ENCODE measurements around the gene C9. TPM values are rescaled to one million over a fixed set of nuclear protein-coding genes. Genes with fewer than 3 reads are reported as not detected.

The C9 gene
- total and polyA plus RNA-seq, 2 of the 4 experiments (the other 2 are of a cell fraction) = not detected

DNA sequence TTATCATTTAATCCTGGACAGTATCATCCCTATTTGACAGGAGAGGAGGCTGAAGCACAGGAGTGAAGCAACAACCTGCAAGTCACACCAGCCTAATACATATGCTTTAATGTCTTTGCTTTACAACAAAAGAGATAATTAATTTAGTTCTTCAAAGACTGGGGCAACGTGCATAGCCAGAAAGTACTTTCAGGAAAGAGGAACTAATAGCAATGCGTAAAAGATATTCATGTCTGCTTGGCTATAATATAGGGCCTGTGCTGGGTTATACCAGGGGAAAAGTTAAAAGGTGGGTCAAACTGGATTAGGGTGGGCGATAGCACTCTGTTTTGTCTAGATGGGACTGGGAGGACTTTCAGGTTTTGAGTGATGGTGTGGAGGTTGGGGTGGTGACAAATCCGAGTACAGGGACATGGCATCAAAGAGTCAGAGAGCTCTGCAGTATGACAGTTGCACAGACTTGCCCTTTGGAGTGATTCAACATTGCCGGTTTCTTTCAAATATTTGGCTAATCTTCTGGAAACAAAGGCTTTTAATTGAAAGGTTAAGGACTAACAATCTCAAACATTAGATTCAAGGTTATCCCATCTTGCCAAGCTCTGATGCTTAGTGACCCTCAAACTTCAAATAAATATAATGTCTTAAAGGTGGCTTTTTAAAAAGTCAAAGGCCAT, 48.6 kb upstream of the C9 start:
- H3K9ac ChIP-seq (ENCODE audit: low read depth, low read length) = peak overlapping the region; percentile 19; the same call in 1 of the 2 replicates
- peaks cover 17% of the 10 kb centered on the region for H3K9me1 ChIP-seq (ENCODE audit: insufficient read depth, low read length)
- peaks cover 34% of the 10 kb centered on the region for H3K4me1 ChIP-seq (ENCODE audit: control insufficient read depth, insufficient read depth, low read length)
- peak overlapping the region; percentile 3; the same call in 1 of the 2 replicates for H4K5ac ChIP-seq (ENCODE audit: low read depth, low read length)
- peaks cover 80% of the 10 kb centered on the region for H4K20me1 ChIP-seq (ENCODE audit: insufficient read depth, low read length)
- H2AFZ ChIP-seq (replicated peaks; ENCODE audit: low read length, poor library complexity) = no peak overlapping the region
- H3K18ac ChIP-seq (ENCODE audit: low read depth, low read length) = peak overlapping the region; percentile 34; the same call in 1 of the 2 replicates
- intact Hi-C loops (cut with micrococcal nuclease) (no loop called here), in situ Hi-C loops (cut with MboI; ENCODE audit: low sequenced_read_pairs) (no loop called here), dilution Hi-C loops (cut with HindIII; ENCODE audit: low sequenced_read_pairs, unreplicated experiment) (no loop called here)
- H3K14ac ChIP-seq (replicated peaks; ENCODE audit: low read depth, low read length) = peak overlapping the region; percentile 68
- H4K8ac ChIP-seq (ENCODE audit: low read depth in 2 of 2, low read length in 2 of 2) = peak overlapping the region in 1 of 2 experiments; percentile 44; a peak in 1 of 4 replicates
- H2BK20ac ChIP-seq (ENCODE audit: low read depth, low read length) = 0 out of 2 replicates have a peak overlapping the region, but pooled peaks have one; percentile 29
- WGBS, 2 experiments (ENCODE audit: extremely low coverage in 2 of 2, insufficient read length in 1 of 2) = 60% methylated on average over 1 of the region's 5 CpGs; no CpG with 5 or more reads in 1 of the 2 experiments
- H2AK9ac ChIP-seq (replicated peaks; ENCODE audit: low read depth, low read length, poor library complexity) = no peak overlapping the region
- peak overlapping the region; percentile 66; the same call in 1 of the 2 replicates for H3K4ac ChIP-seq (ENCODE audit: low read depth, low read length)
- ChIA-PET POLR2A (ENCODE audit: unreplicated experiment) (interaction anchor here (0.5 to 0.8 kb wide), 3 partner anchors 44 to 88 kb away, joined by 3 to 4 read pairs (median 3); no protein-coding TSS in a partner anchor), CTCF (no interaction called here)
- DNase-seq = no peak
- peak overlapping the region; percentile 70; the same call in 1 of the 2 replicates for H2AK5ac ChIP-seq (ENCODE audit: low read depth, low read length)
- peak overlapping the region; percentile 3; the same call in 1 of the 2 replicates for H3K4me2 ChIP-seq (ENCODE audit: low read depth, low read length)
- no peak for TF ChIP-seq RAD21 (IDR thresholded peaks at IDR 0.05; ENCODE audit: low read length)
- TF ChIP-seq, protein P1, sequence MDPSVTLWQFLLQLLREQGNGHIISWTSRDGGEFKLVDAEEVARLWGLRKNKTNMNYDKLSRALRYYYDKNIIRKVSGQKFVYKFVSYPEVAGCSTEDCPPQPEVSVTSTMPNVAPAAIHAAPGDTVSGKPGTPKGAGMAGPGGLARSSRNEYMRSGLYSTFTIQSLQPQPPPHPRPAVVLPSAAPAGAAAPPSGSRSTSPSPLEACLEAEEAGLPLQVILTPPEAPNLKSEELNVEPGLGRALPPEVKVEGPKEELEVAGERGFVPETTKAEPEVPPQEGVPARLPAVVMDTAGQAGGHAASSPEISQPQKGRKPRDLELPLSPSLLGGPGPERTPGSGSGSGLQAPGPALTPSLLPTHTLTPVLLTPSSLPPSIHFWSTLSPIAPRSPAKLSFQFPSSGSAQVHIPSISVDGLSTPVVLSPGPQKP (IDR thresholded peaks at IDR 0.05; ENCODE audit: borderline replicate concordance, low read depth, low read length) = no peak
- TF ChIP-seq MAFK (IDR thresholded peaks at IDR 0.05; ENCODE audit: low read depth, low read length) = no peak
- TF ChIP-seq CEBPB (IDR thresholded peaks at IDR 0.05; ENCODE audit: low read depth, low read length) = peak; percentile 7; the same call in 1 of the 2 replicates
- TF ChIP-seq SMC3 (IDR thresholded peaks at IDR 0.05; ENCODE audit: low read depth, low read length) = no peak
- H4K91ac ChIP-seq (ENCODE audit: insufficient read depth, low read depth, low read length) = no peak overlapping the region
- no TSS peak for BruUV-seq (replicated peaks)
- H3K4me3 ChIP-seq (ENCODE audit: insufficient read depth, low read depth, low read length) = no peak overlapping the region
- peaks cover 10 to 81% of the 10 kb centered on the region in 2 experiments; a peak in 3 of 4 replicates for H3K79me1 ChIP-seq (ENCODE audit: low read depth in 1 of 2, low read length in 2 of 2)
- peak overlapping the region; percentile 50 for H3K27ac ChIP-seq (ENCODE audit: insufficient read depth, low read length)
- peak overlapping the region; percentile 51; the same call in 1 of the 2 replicates for H3K23ac ChIP-seq (ENCODE audit: low read depth, low read length)
- H3K27me3 ChIP-seq (ENCODE audit: control insufficient read depth, insufficient read depth, low read length) = no peaks in the 10 kb centered on the region
- no peaks in the 10 kb centered on the region for H3K9me3 ChIP-seq (ENCODE audit: control insufficient read depth, insufficient read depth, low read length)
- H3K56ac ChIP-seq (ENCODE audit: extremely low read depth, insufficient read depth, low read length) = no peak overlapping the region; the same call in 1 of the 2 replicates
- peak overlapping the region; percentile 86 for H2BK5ac ChIP-seq (ENCODE audit: low read depth, low read length, poor library complexity, severe bottlenecking)
- 0 out of 3 replicates have a peak overlapping the region, but pooled peaks have one; percentile 15 for H2BK15ac ChIP-seq (ENCODE audit: low read depth, low read length)
- H3K36me3 ChIP-seq (ENCODE audit: control insufficient read depth, insufficient read depth, low read length) = peaks cover 13% of the 10 kb centered on the region
- no peak for ATAC-seq (ENCODE audit: low read depth)
- H2BK120ac ChIP-seq (ENCODE audit: low read depth, low read length) = peak overlapping the region; percentile 68; the same call in 1 of the 2 replicates
